ENCODE results near the gene KLK8. TPM values are rescaled to one million over a fixed set of nuclear protein-coding genes. Genes with fewer than 3 reads are reported as not detected.

KLK8 gene
- total RNA-seq, 1 experiment from 2014 or later, result 128 TPM

DNA sequence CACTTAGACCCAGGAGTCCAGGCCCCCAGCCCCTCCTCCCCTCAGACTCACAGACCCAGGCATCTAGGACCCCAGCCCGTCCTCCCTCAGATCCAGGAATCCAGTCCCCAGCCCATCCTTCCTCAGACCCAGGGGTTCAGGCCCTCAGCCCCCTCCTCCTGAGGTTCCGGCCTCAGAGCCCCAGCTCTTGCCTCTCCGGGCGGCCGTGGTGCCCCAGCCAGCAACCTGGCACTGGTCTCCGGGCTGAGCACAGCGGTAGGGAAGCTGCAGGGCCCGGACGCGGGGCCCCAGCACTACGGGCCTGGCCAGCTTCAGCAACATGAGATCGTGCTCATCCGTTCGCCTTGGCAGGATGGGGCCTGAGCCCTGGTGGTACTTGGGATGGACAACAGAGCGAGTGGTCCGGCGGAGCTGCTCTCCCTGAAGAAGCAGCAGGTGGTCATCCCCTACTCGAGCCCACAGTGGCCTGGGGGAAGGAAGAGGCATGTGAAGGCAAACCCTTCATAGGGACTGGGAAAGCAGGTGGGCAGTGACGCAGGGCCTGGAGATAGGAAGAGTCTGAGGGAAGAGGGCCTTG, 14.4 kb upstream of the KLK8 start:
- ChIA-PET CTCF (interaction anchor here (0.5 to 1.5 kb wide), 3 partner anchors 48 to 82 kb away, joined by 3 to 6 read pairs (median 4); no protein-coding TSS in a partner anchor), POLR2A (ENCODE audit: unreplicated experiment) (no interaction called here)
- no peak for TF ChIP-seq CTCF (conservative IDR thresholded peaks at IDR 0.05)
- no peak for TF ChIP-seq EZH2 (IDR thresholded peaks at IDR 0.05; ENCODE audit: low read depth)
- no peak for DNase-seq
- Histone ChIP-seq H4K20me1 (ENCODE audit: insufficient read depth) (no peaks in the 10 kb centered on the region), H3F3A (ENCODE audit: insufficient read depth, low read depth) (peaks cover 43% of the 10 kb centered on the region), H3K4me2 (no peak overlapping the region), H3K9me2 (ENCODE audit: insufficient read depth) (no peaks in the 10 kb centered on the region), H3K79me2 (ENCODE audit: low read depth) (no peaks in the 10 kb centered on the region), H2AFZ (no peak overlapping the region), H3K4me1 (replicated peaks; ENCODE audit: insufficient read depth) (peaks cover 20% of the 10 kb centered on the region), H3K9me3 (ENCODE audit: insufficient read depth, low read depth) (no peaks in the 10 kb centered on the region), H3K27ac (no peak overlapping the region), H3K36me3 (ENCODE audit: low read depth) (no peaks in the 10 kb centered on the region), H3K27me3 (ENCODE audit: insufficient read depth, low read depth) (no peaks in the 10 kb centered on the region), H3K4me3 (no peak overlapping the region)
- no TSS peak for BruUV-seq (replicated peaks)
- intact Hi-C loops (cut with micrococcal nuclease; ENCODE audit: unreplicated experiment), result loop anchor here (5.0 to 10.0 kb wide), 3 partner anchors 152 to 311 kb away; no protein-coding TSS in a partner anchor

DNA sequence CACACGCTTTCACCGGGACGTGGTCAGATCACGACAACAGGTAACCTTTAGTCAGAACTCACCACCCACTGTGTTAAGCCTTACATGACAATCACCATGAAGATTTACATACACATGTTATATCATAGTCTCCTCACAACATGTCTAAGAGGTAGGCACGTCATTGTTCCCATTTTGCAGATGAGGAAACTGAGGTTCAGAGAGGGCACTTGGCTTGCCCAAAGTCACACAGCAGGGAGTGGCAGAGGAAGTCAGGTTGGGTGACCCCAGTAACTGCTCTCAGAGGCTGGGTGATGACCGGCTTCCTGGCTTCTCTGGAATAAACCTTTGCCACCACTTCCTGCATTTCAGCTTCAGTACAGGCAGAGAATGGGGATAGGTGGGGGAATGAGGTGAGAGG, 12.8 kb upstream of the KLK8 start:
- Histone ChIP-seq H2AFZ (no peak overlapping the region), H3K79me2 (ENCODE audit: low read depth) (no peaks in the 10 kb centered on the region), H3K9me3 (ENCODE audit: insufficient read depth, low read depth) (no peaks in the 10 kb centered on the region), H4K20me1 (ENCODE audit: insufficient read depth) (no peaks in the 10 kb centered on the region), H3K36me3 (ENCODE audit: low read depth) (no peaks in the 10 kb centered on the region), H3K4me3 (no peak overlapping the region), H3K27me3 (ENCODE audit: insufficient read depth, low read depth) (no peaks in the 10 kb centered on the region), H3F3A (ENCODE audit: insufficient read depth, low read depth) (peaks cover 33% of the 10 kb centered on the region), H3K27ac (no peak overlapping the region), H3K9me2 (ENCODE audit: insufficient read depth) (no peaks in the 10 kb centered on the region), H3K4me1 (replicated peaks; ENCODE audit: insufficient read depth) (peaks cover 21% of the 10 kb centered on the region), H3K4me2 (no peak overlapping the region)
- POLR2A ChIA-PET (ENCODE audit: unreplicated experiment), result no interaction called here
- no peak for DNase-seq
- no peak for TF ChIP-seq EZH2 (IDR thresholded peaks at IDR 0.05; ENCODE audit: low read depth)
- no peak for TF ChIP-seq CTCF (conservative IDR thresholded peaks at IDR 0.05)
- intact Hi-C loops (cut with micrococcal nuclease; ENCODE audit: unreplicated experiment), result loop anchor here (10.0 kb wide), 2 partner anchors 209 to 309 kb away; no protein-coding TSS in a partner anchor
- CTCF ChIA-PET, result interaction anchor here (0.6 kb wide), 1 partner anchor 57 kb away, joined by 10 read pairs; no protein-coding TSS in a partner anchor
- BruUV-seq (replicated peaks), result no TSS peak

- no peaks in the 10 kb centered on the region for H4K20me1 ChIP-seq (ENCODE audit: insufficient read depth)
- no peak overlapping the region for H3K27ac ChIP-seq
- ChIA-PET CTCF (interaction anchor here (0.7 kb wide), 1 partner anchor 130 kb away, joined by 3 read pairs; no protein-coding TSS in a partner anchor), POLR2A (ENCODE audit: unreplicated experiment) (no interaction called here)
- H3K4me3 ChIP-seq, result no peak overlapping the region
- no peaks in the 10 kb centered on the region for H3K27me3 ChIP-seq (ENCODE audit: insufficient read depth, low read depth)
- no TSS peak for BruUV-seq (replicated peaks)
- H3K4me2 ChIP-seq, result no peak overlapping the region
- peaks cover 26% of the 10 kb centered on the region; the same call in 1 of the 2 replicates for H3F3A ChIP-seq (ENCODE audit: insufficient read depth, low read depth)
- no peaks in the 10 kb centered on the region for H3K9me3 ChIP-seq (ENCODE audit: insufficient read depth, low read depth)
- TF ChIP-seq EZH2 (IDR thresholded peaks at IDR 0.05; ENCODE audit: low read depth) (no peak), CTCF (conservative IDR thresholded peaks at IDR 0.05) (no peak)
- intact Hi-C loops (cut with micrococcal nuclease; ENCODE audit: unreplicated experiment), result loop anchor here (10.0 kb wide), 2 partner anchors 208 to 308 kb away; no protein-coding TSS in a partner anchor
- H3K36me3 ChIP-seq (ENCODE audit: low read depth), result no peaks in the 10 kb centered on the region
- no peak overlapping the region for H2AFZ ChIP-seq
- no peaks in the 10 kb centered on the region for H3K9me2 ChIP-seq (ENCODE audit: insufficient read depth)
- no peak for DNase-seq
- H3K4me1 ChIP-seq (replicated peaks; ENCODE audit: insufficient read depth), result peaks cover 19% of the 10 kb centered on the region
- no peaks in the 10 kb centered on the region for H3K79me2 ChIP-seq (ENCODE audit: low read depth)
These were observed 11.3 kb upstream of the KLK8 start for GRCh38 chr19:51012661-51013190.
